Mammary epithelial cell (primary cell): ENCODE results near the gene POU2F1.

Experiments used
- CTCF ChIP-seq, 2 donors: IDR thresholded peaks in 1 of 2; conservative IDR thresholded peaks in 1 of 2; 2 replicates each; pipeline ENCODE4 v1.5.1; 2011 to 2012; ENCODE audit warnings: inconsistent platforms in 2 of 2, low read length in 2 of 2, mild to moderate bottlenecking in 2 of 2, control low read depth in 1 of 2, low read depth in 1 of 2; ENCODE audit not compliant: insufficient read depth in 1 of 2; ENCODE audit errors: extremely low read depth in 1 of 2
- EZH2 ChIP-seq: IDR thresholded peaks from 2 replicates; pipeline ENCODE4 v1.6.1; 2012; ENCODE audit warnings: low read length, inconsistent platforms, borderline replicate concordance

GRCh38 chr1:167221738-167222610 lies 1.3 kb downstream of the POU2F1 start:
- TF ChIP-seq CTCF (conservative IDR thresholded peaks at IDR 0.05 in 1 of 2, IDR thresholded peaks at IDR 0.05 in 1 of 2; ENCODE audit: extremely low read depth in 1 of 2, insufficient read depth in 1 of 2, low read depth in 1 of 2, low read length in 2 of 2) (no peak), EZH2 (no peak)
